ENCODE measurements around the gene FADS3. TPM values are rescaled to one million over a fixed set of nuclear protein-coding genes. Genes with fewer than 3 reads are reported as not detected.

The FADS3 gene
- total RNA-seq, 4 donors from 2014 or later, result 9.5 to 76.7 (median 18.4) TPM

DNA sequence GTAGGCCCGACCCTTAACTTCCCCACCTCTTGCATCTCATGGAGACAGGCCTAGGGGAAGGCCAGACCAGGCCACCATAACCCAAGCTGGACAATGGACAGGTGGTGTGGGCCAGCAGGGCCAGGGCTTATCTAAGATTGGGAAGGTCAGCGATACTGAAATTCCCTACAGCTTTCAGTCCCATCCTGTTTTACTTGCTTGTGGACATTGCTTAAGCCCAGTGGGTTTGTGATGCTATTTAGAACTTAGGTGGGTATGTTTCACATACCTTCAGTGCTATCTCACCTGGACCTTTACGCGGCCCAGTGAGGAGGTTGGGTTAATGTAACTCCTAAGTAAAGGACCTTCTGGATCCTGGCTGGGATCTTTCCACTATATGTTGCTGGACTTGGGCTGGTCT is 61.5 kb downstream of the FADS3 start:
- peaks cover 0 to 38% (median 11%) of the 10 kb centered on the region in 4 donors for H3K4me1 ChIP-seq
- H3K4me3 ChIP-seq, result peak overlapping the region in 1 of 4 donors; percentile 59
- no peak for TF ChIP-seq POLR2A (IDR thresholded peaks at IDR 0.05)
- TF ChIP-seq, protein P1, sequence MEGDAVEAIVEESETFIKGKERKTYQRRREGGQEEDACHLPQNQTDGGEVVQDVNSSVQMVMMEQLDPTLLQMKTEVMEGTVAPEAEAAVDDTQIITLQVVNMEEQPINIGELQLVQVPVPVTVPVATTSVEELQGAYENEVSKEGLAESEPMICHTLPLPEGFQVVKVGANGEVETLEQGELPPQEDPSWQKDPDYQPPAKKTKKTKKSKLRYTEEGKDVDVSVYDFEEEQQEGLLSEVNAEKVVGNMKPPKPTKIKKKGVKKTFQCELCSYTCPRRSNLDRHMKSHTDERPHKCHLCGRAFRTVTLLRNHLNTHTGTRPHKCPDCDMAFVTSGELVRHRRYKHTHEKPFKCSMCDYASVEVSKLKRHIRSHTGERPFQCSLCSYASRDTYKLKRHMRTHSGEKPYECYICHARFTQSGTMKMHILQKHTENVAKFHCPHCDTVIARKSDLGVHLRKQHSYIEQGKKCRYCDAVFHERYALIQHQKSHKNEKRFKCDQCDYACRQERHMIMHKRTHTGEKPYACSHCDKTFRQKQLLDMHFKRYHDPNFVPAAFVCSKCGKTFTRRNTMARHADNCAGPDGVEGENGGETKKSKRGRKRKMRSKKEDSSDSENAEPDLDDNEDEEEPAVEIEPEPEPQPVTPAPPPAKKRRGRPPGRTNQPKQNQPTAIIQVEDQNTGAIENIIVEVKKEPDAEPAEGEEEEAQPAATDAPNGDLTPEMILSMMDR (IDR thresholded peaks at IDR 0.05), result no peak
- no peak for DNase-seq
- no peaks in the 10 kb centered on the region for H3K27me3 ChIP-seq
- peak overlapping the region in 3 of 4 donors; percentile 42 to 92 (median 55) for H3K27ac ChIP-seq
- no peaks in the 10 kb centered on the region for H3K9me3 ChIP-seq
- H3K36me3 ChIP-seq, result no peaks in the 10 kb centered on the region

GRCh38 chr11:61828629-61829407 is 62.5 kb downstream of the FADS3 start:
- Histone ChIP-seq H3K9me3 (no peaks in the 10 kb centered on the region), H3K27ac (peak overlapping the region; percentile 23 to 92 (median 61)), H3K27me3 (no peaks in the 10 kb centered on the region), H3K4me1 (peaks cover 0 to 28% (median 8%) of the 10 kb centered on the region in 4 donors), H3K4me3 (peak overlapping the region; percentile 36 to 59 (median 48)), H3K36me3 (no peaks in the 10 kb centered on the region)
- TF ChIP-seq, protein P1 (IDR thresholded peaks at IDR 0.05), result peak in 2 of 6 experiments; percentile 7 to 34
- TF ChIP-seq POLR2A (IDR thresholded peaks at IDR 0.05), result no peak
- DNase-seq, result peak in 2 of 3 donors; percentile 18 to 60

GRCh38 chr11:61828379-61828628 is 63.0 kb downstream of the FADS3 start:
- TF ChIP-seq POLR2A (IDR thresholded peaks at IDR 0.05), result no peak
- TF ChIP-seq, protein P1 (IDR thresholded peaks at IDR 0.05), result no peak
- no peak for DNase-seq
- H3K4me3 ChIP-seq, result peak overlapping the region; percentile 36 to 59 (median 48)
- H3K9me3 ChIP-seq, result no peaks in the 10 kb centered on the region
- H3K27ac ChIP-seq, result peak overlapping the region; percentile 23 to 92 (median 61)
- peaks cover 0 to 28% (median 8%) of the 10 kb centered on the region in 4 donors for H3K4me1 ChIP-seq
- no peaks in the 10 kb centered on the region for H3K27me3 ChIP-seq
- no peaks in the 10 kb centered on the region for H3K36me3 ChIP-seq

DNA sequence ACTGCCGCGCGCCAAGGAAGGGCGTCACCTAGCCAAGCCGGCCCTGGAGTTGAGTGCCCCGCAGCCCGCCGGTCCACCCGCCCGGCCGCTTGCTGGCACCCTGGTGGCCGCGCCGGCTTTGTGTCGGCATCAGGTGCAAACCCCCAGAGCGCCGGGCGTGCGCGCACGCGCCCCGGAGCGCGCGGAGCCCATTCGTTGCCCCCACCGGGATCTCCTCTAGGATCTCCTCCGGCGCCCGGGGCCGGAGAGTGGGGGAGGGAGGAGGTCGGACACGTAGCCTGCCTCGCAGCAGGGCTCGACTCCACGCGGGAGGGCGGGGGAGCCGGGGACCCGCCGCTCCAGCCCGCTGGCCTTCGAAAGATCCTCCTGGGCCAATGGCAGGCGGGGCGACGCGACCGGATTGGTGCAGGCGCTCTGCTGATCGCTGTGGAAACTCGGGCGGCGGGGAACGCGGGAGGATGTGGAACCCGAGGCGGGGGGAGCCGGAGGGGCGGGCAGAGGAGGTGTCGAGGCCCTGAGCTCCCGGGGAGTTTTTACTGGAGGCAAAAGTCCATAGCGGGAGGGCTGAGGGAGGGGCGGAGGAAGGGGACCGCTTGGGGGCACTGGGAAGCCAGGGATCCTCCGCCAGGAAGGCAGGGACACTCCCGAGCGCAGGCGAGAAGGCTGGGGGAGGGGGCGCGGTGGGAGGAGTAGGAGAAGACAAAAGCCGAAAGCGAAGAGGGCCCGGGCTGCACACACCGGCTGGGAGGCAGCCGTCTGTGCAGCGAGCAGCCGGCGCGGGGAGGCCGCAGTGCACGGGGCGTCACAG is 63.6 kb downstream of the FADS3 start, which contains the start of gene FADS2:
TSS of gene FADS2 (plus strand) at position 730 of the 808 bp plus-strand sequence. CDS start 91 bp downstream, outside the sequence.
- TF ChIP-seq POLR2A (IDR thresholded peaks at IDR 0.05), result no peak
- TF ChIP-seq, protein P1 (IDR thresholded peaks at IDR 0.05), result peak in 2 of 6 experiments; percentile 6 to 10
- Histone ChIP-seq H3K9me3 (no peaks in the 10 kb centered on the region), H3K4me3 (peak within 1 kb of the TSS; percentile 36 to 59 (median 48)), H3K4me1 (peaks cover 0 to 28% (median 8%) of the 10 kb centered on the region in 4 donors), H3K36me3 (no peaks in the 10 kb centered on the region), H3K27me3 (no peaks in the 10 kb centered on the region), H3K27ac (peak within 1 kb of the TSS; percentile 23 to 92 (median 61))
- DNase-seq, result peak; percentile 68 to 89 (median 82)

- Histone ChIP-seq H3K27me3 (no peaks in the 10 kb centered on the region), H3K9me3 (no peaks in the 10 kb centered on the region), H3K27ac (peak overlapping the region; percentile 23 to 92 (median 61)), H3K36me3 (no peaks in the 10 kb centered on the region), H3K4me3 (peak overlapping the region; percentile 36 to 59 (median 48)), H3K4me1 (peaks cover 0 to 28% (median 8%) of the 10 kb centered on the region in 4 donors)
- no peak for TF ChIP-seq POLR2A (IDR thresholded peaks at IDR 0.05)
- TF ChIP-seq, protein P1 (IDR thresholded peaks at IDR 0.05), result no peak
- peak in 1 of 3 donors; percentile 16 for DNase-seq
Observed at GRCh38 chr11:61826930-61827570, 64.3 kb downstream of the FADS3 start.

Measured in Peyer's patch (tissue), 4 donors.